ENCODE measurements around the gene SLC18A3. TPM values are rescaled to one million over a fixed set of nuclear protein-coding genes. Genes with fewer than 3 reads are reported as not detected.

The SLC18A3 gene
- total RNA-seq, 4 donors from 2014 or later, result 0.27 to 1.5 TPM; not detected in 2

- Histone ChIP-seq H3K27ac (no peak overlapping the region), H3K9me3 (no peaks in the 10 kb centered on the region), H3K27me3 (peaks cover 8% of the 10 kb centered on the region), H3K4me1 (no peaks in the 10 kb centered on the region), H3K36me3 (no peaks in the 10 kb centered on the region), H3K4me3 (no peak overlapping the region)
- intact Hi-C loops (cut with DNase I; ENCODE audit: low total_unique reads), result no loop called here
- 58 to 73% methylated on average over 3 to 11 of the region's 11 CpGs for WGBS, 2 donors (ENCODE audit: low coverage in 1 of 2)
- in situ Hi-C loops (cut with MboI; ENCODE audit: low pct_ligation_motif_present in 1 of 4, low pct_unique_long_range_greater_than_20kb in 1 of 4, low sequenced_read_pairs in 3 of 4), result loop anchor here in 2 of 4 donors (25.0 kb wide), 1 partner anchor 615 kb away; no protein-coding TSS in a partner anchor
- TF ChIP-seq EP300 (IDR thresholded peaks at IDR 0.05; ENCODE audit: low read depth) (no peak), POLR2A (IDR thresholded peaks at IDR 0.05) (no peak), POLR2AphosphoS5 (IDR thresholded peaks at IDR 0.05) (no peak), CTCF (IDR thresholded peaks at IDR 0.05) (no peak)
- no peak for DNase-seq
These were observed 12.5 kb upstream of the SLC18A3 start for GRCh38 chr10:49597426-49598163.

- H3K9me3 ChIP-seq, result no peaks in the 10 kb centered on the region
- intact Hi-C loops (cut with DNase I; ENCODE audit: low total_unique reads), result no loop called here
- no peaks in the 10 kb centered on the region for H3K36me3 ChIP-seq
- H3K27ac ChIP-seq, result no peak overlapping the region
- no peak overlapping the region for H3K4me3 ChIP-seq
- H3K4me1 ChIP-seq, result no peaks in the 10 kb centered on the region
- WGBS, 2 donors (ENCODE audit: low coverage in 1 of 2), result 60 to 72% methylated on average over 1 to 8 of the region's 8 CpGs
- DNase-seq, result no peak
- TF ChIP-seq CTCF (IDR thresholded peaks at IDR 0.05) (no peak), POLR2A (IDR thresholded peaks at IDR 0.05) (no peak), EP300 (IDR thresholded peaks at IDR 0.05; ENCODE audit: low read depth) (no peak), POLR2AphosphoS5 (IDR thresholded peaks at IDR 0.05) (no peak)
- in situ Hi-C loops (cut with MboI; ENCODE audit: low pct_ligation_motif_present in 1 of 4, low pct_unique_long_range_greater_than_20kb in 1 of 4, low sequenced_read_pairs in 3 of 4), result loop anchor here in 2 of 4 donors (25.0 kb wide), 1 partner anchor 614 kb away; no protein-coding TSS in a partner anchor
- peaks cover 11% of the 10 kb centered on the region for H3K27me3 ChIP-seq
These were observed 11.8 kb upstream of the SLC18A3 start for GRCh38 chr10:49598164-49598856.

DNA sequence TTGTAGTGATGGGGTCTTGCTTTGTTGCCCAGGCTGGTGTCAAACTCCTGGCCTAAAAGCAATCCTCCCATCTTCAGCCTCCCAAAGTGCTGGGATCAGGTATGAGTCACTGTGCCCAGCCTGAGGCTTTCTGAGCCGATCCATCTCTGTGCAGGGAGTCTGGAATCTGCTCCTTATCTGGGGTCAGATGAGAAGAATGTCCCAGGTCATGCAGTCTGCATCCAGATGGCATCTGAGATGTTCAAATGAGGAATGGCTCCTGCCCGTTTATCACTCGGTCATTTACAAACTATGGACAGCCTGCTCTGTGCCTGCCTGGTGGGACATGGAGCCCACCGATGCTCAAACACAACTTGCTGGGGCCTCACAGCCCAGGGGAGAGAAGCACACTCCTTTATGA lies 11.1 kb upstream of the SLC18A3 start:
- intact Hi-C loops (cut with DNase I; ENCODE audit: low total_unique reads), result no loop called here
- H3K9me3 ChIP-seq, result no peaks in the 10 kb centered on the region
- WGBS, 2 donors (ENCODE audit: low coverage in 1 of 2), result 79% methylated on average over 4 of the region's 4 CpGs; no CpG with 5 or more reads in 1 of the 2 donors
- no peak for TF ChIP-seq POLR2AphosphoS5 (IDR thresholded peaks at IDR 0.05)
- TF ChIP-seq POLR2A (IDR thresholded peaks at IDR 0.05), result no peak
- TF ChIP-seq EP300 (IDR thresholded peaks at IDR 0.05; ENCODE audit: low read depth), result no peak
- TF ChIP-seq CTCF (IDR thresholded peaks at IDR 0.05), result no peak
- H3K4me3 ChIP-seq, result no peak overlapping the region
- no peaks in the 10 kb centered on the region for H3K4me1 ChIP-seq
- H3K36me3 ChIP-seq, result no peaks in the 10 kb centered on the region
- no peak overlapping the region for H3K27ac ChIP-seq
- no peak for DNase-seq
- in situ Hi-C loops (cut with MboI; ENCODE audit: low pct_ligation_motif_present in 1 of 4, low pct_unique_long_range_greater_than_20kb in 1 of 4, low sequenced_read_pairs in 3 of 4), result loop anchor here in 2 of 4 donors (25.0 kb wide), 1 partner anchor 613 kb away; no protein-coding TSS in a partner anchor
- H3K27me3 ChIP-seq, result peaks cover 11% of the 10 kb centered on the region

DNA sequence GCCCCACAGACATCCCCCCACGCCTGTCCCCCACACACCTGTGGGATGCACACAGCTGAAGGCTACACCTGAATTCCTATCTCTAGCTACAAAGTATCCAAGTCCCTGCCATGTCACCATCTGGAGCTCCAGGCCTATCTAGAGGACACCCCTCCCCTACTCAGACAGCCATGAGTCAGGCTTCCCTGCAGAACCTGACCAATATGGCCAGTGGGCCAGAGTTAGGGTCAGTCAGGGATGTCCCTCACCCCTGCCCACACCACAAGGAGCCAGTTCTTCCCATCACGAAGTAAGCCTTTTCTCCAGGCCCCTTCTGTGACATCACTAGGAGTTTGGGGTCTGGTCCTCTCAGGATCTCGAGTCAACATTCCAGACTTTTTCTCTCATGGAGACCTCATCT lies 10.6 kb upstream of the SLC18A3 start:
- H3K4me3 ChIP-seq, result no peak overlapping the region
- WGBS, 2 donors (ENCODE audit: low coverage in 1 of 2), result 58% methylated on average over 3 of the region's 3 CpGs; no CpG with 5 or more reads in 1 of the 2 donors
- no peaks in the 10 kb centered on the region for H3K9me3 ChIP-seq
- DNase-seq, result no peak
- intact Hi-C loops (cut with DNase I; ENCODE audit: low total_unique reads), result no loop called here
- no peaks in the 10 kb centered on the region for H3K36me3 ChIP-seq
- peaks cover 15% of the 10 kb centered on the region for H3K27me3 ChIP-seq
- in situ Hi-C loops (cut with MboI; ENCODE audit: low pct_ligation_motif_present in 1 of 4, low pct_unique_long_range_greater_than_20kb in 1 of 4, low sequenced_read_pairs in 3 of 4), result loop anchor here in 2 of 4 donors (25.0 kb wide), 1 partner anchor 613 kb away; no protein-coding TSS in a partner anchor
- H3K4me1 ChIP-seq, result no peaks in the 10 kb centered on the region
- no peak overlapping the region for H3K27ac ChIP-seq
- TF ChIP-seq EP300 (IDR thresholded peaks at IDR 0.05; ENCODE audit: low read depth) (no peak), POLR2A (IDR thresholded peaks at IDR 0.05) (no peak), POLR2AphosphoS5 (IDR thresholded peaks at IDR 0.05) (no peak)

Data from transverse colon (tissue), 4 donors.